ENCODE data around the gene AKAP6. TPM values are rescaled to one million over a fixed set of nuclear protein-coding genes. Genes with fewer than 3 reads are reported as not detected.

The AKAP6 gene
- polyA plus RNA-seq, 2 donors = 1.5 to 1.6 TPM

DNA sequence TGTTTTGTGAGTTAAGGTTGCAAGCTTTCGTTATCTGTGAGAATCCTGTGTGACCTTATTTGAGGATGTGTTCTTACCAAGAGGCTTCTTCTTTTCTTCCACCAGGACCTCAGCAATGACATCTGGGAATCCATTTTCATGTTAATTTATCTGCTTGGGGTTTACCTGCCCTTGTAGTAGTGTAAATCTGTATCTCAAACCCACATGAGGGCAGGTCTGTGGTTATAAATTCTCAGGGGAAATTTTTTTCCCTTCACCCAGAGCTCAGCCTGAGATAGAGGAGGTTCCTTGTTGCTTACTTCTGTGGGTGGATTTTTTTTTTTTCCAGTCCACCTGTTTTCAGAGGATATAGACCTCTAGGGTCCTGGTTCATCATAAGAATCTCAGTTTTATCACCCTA lies 70.8 kb downstream of the AKAP6 start:
- no peaks in the 10 kb centered on the region for H3K36me3 ChIP-seq (ENCODE audit: control insufficient read depth in 2 of 2, insufficient read depth in 2 of 2, low read length in 1 of 2)
- H3K27ac ChIP-seq (ENCODE audit: low read depth in 2 of 2, low read length in 1 of 2) = no peak overlapping the region
- H3K9me3 ChIP-seq (ENCODE audit: control insufficient read depth in 2 of 2, insufficient read depth in 1 of 2, low read depth in 1 of 2, low read length in 1 of 2) = no peaks in the 10 kb centered on the region
- no peaks in the 10 kb centered on the region for H3K27me3 ChIP-seq (ENCODE audit: control insufficient read depth in 1 of 2, insufficient read depth in 2 of 2, low read length in 2 of 2)
- WGBS, 2 donors = 48 to 80% methylated on average over 1 of the region's 1 CpG
- no peaks in the 10 kb centered on the region for H3K4me1 ChIP-seq (ENCODE audit: control insufficient read depth in 2 of 2, insufficient read depth in 2 of 2, low read length in 1 of 2)
- H3K4me3 ChIP-seq (ENCODE audit: low read depth in 1 of 2, low read length in 2 of 2) = no peak overlapping the region

DNA sequence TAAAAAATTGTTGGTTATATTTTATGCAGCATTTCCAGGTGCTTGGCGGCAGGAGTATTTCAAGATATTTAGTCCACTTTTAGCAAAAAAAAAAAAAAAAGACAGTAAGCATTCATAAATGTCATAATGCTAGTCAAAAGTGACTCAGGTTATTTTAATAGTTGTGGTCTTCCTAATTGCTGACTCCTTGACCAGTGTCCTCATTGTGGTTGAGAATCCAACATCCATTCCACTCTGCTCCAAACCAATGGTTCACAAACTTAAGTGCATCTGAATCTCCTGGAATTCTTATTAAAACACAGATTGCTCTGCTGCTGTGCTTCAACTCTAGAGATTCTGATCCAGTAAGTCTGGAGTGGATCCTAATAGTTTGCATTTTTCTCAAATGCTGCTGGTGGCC lies 71.4 kb downstream of the AKAP6 start:
- 82 to 96% methylated on average over 1 of the region's 1 CpG for WGBS, 2 donors
- H3K4me3 ChIP-seq (ENCODE audit: low read depth in 1 of 2, low read length in 2 of 2) = no peak overlapping the region
- H3K27me3 ChIP-seq (ENCODE audit: control insufficient read depth in 1 of 2, insufficient read depth in 2 of 2, low read length in 2 of 2) = no peaks in the 10 kb centered on the region
- H3K36me3 ChIP-seq (ENCODE audit: control insufficient read depth in 2 of 2, insufficient read depth in 2 of 2, low read length in 1 of 2) = no peaks in the 10 kb centered on the region
- no peak overlapping the region for H3K27ac ChIP-seq (ENCODE audit: low read depth in 2 of 2, low read length in 1 of 2)
- H3K9me3 ChIP-seq (ENCODE audit: control insufficient read depth in 2 of 2, insufficient read depth in 1 of 2, low read depth in 1 of 2, low read length in 1 of 2) = no peaks in the 10 kb centered on the region
- no peaks in the 10 kb centered on the region for H3K4me1 ChIP-seq (ENCODE audit: control insufficient read depth in 2 of 2, insufficient read depth in 2 of 2, low read length in 1 of 2)

DNA sequence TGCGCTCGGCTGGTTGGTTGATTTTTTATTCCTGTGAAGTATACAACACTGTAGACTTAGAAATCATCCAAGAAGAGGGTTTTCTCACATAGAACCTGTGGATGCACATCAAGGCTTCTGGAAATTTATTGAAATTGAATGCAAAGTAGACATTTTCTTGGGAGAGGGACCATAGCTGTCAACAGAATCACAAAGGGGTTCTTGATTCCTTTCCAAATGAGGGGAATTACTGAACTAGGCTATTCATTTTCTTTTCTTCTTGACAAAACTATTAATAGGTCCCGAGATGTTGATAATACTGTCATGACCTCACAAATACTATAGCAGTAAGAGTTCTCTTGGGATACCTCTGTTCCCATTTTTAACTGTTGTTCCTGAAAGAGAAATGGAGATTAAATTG lies 73.9 kb downstream of the AKAP6 start:
- H3K27ac ChIP-seq (ENCODE audit: low read depth in 2 of 2, low read length in 1 of 2) = no peak overlapping the region
- no peaks in the 10 kb centered on the region for H3K27me3 ChIP-seq (ENCODE audit: control insufficient read depth in 1 of 2, insufficient read depth in 2 of 2, low read length in 2 of 2)
- no peaks in the 10 kb centered on the region for H3K9me3 ChIP-seq (ENCODE audit: control insufficient read depth in 2 of 2, insufficient read depth in 1 of 2, low read depth in 1 of 2, low read length in 1 of 2)
- no peaks in the 10 kb centered on the region for H3K4me1 ChIP-seq (ENCODE audit: control insufficient read depth in 2 of 2, insufficient read depth in 2 of 2, low read length in 1 of 2)
- H3K36me3 ChIP-seq (ENCODE audit: control insufficient read depth in 2 of 2, insufficient read depth in 2 of 2, low read length in 1 of 2) = no peaks in the 10 kb centered on the region
- H3K4me3 ChIP-seq (ENCODE audit: low read depth in 1 of 2, low read length in 2 of 2) = no peak overlapping the region
- WGBS, 2 donors = 83 to 91% methylated on average over 3 of the region's 3 CpGs

DNA sequence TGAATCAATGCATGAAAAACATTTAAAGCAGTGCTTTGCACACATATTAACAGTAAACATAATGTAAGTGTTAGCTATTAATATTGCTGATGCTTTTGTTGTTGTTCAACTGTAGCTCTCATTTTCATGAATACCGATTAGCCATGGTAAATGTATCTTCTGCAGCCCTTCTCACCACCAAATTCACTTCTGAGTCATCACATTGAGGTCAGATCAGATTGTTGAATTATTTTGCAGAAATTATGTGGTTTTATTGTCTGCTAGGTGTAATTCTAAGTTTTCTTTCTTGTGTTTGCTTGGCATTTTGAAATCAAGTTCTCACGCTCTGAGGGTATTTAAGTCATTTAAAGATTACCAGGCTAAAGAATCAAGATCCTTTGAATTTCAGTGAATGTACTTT lies 74.6 kb downstream of the AKAP6 start:
- Histone ChIP-seq H3K9me3 (ENCODE audit: control insufficient read depth in 2 of 2, insufficient read depth in 1 of 2, low read depth in 1 of 2, low read length in 1 of 2) (no peaks in the 10 kb centered on the region), H3K4me1 (ENCODE audit: control insufficient read depth in 2 of 2, insufficient read depth in 2 of 2, low read length in 1 of 2) (no peaks in the 10 kb centered on the region), H3K36me3 (ENCODE audit: control insufficient read depth in 2 of 2, insufficient read depth in 2 of 2, low read length in 1 of 2) (no peaks in the 10 kb centered on the region), H3K27me3 (ENCODE audit: control insufficient read depth in 1 of 2, insufficient read depth in 2 of 2, low read length in 2 of 2) (no peaks in the 10 kb centered on the region), H3K27ac (ENCODE audit: low read depth in 2 of 2, low read length in 1 of 2) (no peak overlapping the region), H3K4me3 (ENCODE audit: low read depth in 1 of 2, low read length in 2 of 2) (no peak overlapping the region)
- 88 to 92% methylated on average over 2 of the region's 2 CpGs for WGBS, 2 donors

DNA sequence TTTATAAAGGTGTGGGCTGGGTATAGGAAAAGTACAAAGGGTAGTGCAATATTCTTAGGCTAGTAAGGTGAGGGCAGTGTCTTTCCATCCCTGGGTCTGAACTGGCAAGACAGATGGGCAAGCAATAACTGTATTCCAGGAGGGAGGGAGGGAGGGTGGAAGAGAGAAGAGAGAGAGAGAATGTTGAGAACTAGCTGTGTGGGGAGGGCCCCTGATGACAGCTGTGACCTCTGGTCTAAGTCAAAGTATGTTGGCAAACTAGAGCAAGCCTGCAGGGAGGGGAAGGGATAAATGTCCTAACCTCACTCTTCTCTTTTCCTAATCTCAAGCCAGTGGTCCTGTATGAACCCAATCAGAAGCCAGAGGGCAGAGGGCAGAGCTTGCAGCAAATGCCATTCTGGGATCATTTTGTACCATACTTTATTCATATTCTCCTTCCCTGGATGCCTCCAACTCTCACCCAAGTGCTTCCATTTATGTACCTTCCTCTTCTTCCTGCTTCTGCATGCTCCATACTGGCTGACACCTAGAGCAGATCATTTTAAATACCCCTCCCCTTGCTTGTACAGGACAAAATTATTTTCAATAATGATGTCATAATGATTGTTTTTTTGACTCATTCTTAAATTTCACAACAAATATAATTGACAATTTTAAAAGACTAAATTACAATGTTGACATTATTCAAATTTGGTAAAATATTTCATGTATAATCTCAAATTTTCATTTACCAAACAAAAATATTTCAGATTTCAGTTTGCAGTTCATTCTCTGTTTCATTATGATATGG lies 75.9 kb downstream of the AKAP6 start:
- no peaks in the 10 kb centered on the region for H3K4me1 ChIP-seq (ENCODE audit: control insufficient read depth in 2 of 2, insufficient read depth in 2 of 2, low read length in 1 of 2)
- no peaks in the 10 kb centered on the region for H3K9me3 ChIP-seq (ENCODE audit: control insufficient read depth in 2 of 2, insufficient read depth in 1 of 2, low read depth in 1 of 2, low read length in 1 of 2)
- H3K27ac ChIP-seq (ENCODE audit: low read depth in 2 of 2, low read length in 1 of 2) = no peak overlapping the region
- no peak overlapping the region for H3K4me3 ChIP-seq (ENCODE audit: low read depth in 1 of 2, low read length in 2 of 2)
- no peaks in the 10 kb centered on the region for H3K36me3 ChIP-seq (ENCODE audit: control insufficient read depth in 2 of 2, insufficient read depth in 2 of 2, low read length in 1 of 2)
- no peaks in the 10 kb centered on the region for H3K27me3 ChIP-seq (ENCODE audit: control insufficient read depth in 1 of 2, insufficient read depth in 2 of 2, low read length in 2 of 2)

DNA sequence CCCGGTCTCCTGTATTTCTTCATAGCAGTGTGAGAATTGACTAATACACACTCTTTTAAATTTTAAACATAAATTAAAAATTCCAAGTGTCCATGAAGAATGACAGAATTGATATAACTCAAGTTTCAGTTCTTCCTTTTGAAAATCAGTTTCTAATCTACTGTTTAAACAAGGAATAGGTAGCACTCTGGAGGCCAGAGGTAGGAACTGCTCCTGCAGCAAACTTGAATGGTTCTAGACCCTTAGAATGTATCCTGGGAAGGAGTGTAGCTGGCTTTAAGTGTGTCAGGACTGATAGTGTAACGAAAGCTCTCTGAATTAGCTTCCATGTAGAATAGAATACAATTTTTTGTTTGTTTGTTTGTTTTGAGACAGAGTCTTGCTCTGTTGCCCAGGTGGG lies 76.8 kb downstream of the AKAP6 start:
- no peak overlapping the region for H3K4me3 ChIP-seq (ENCODE audit: low read depth in 1 of 2, low read length in 2 of 2)
- H3K36me3 ChIP-seq (ENCODE audit: control insufficient read depth in 2 of 2, insufficient read depth in 2 of 2, low read length in 1 of 2) = no peaks in the 10 kb centered on the region
- no peaks in the 10 kb centered on the region for H3K4me1 ChIP-seq (ENCODE audit: control insufficient read depth in 2 of 2, insufficient read depth in 2 of 2, low read length in 1 of 2)
- no peaks in the 10 kb centered on the region for H3K9me3 ChIP-seq (ENCODE audit: control insufficient read depth in 2 of 2, insufficient read depth in 1 of 2, low read depth in 1 of 2, low read length in 1 of 2)
- 86 to 88% methylated on average over 2 of the region's 2 CpGs for WGBS, 2 donors
- no peak overlapping the region for H3K27ac ChIP-seq (ENCODE audit: low read depth in 2 of 2, low read length in 1 of 2)
- H3K27me3 ChIP-seq (ENCODE audit: control insufficient read depth in 1 of 2, insufficient read depth in 2 of 2, low read length in 2 of 2) = no peaks in the 10 kb centered on the region

DNA sequence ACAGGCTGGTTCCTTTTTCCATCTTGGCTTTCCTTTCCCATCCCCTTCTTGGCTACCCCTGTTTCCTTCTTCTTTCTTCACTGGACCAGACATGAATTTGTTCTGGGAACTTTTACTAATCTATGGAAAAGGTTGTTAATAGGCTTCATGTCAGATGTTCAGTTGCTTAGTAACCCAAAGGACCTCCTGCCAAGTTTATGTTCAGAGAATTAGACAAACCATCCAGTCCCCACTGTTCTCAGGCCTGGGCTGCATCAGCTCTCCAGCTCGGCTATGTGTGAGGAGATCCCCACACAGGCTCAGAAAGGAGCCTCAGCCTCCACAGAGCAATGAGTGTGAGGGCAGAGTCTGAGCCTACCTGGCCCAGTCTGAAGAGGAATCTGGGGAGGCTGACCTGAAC lies 78.0 kb downstream of the AKAP6 start:
- H3K27ac ChIP-seq (ENCODE audit: low read depth in 2 of 2, low read length in 1 of 2) = no peak overlapping the region
- H3K4me3 ChIP-seq (ENCODE audit: low read depth in 1 of 2, low read length in 2 of 2) = no peak overlapping the region
- no peaks in the 10 kb centered on the region for H3K27me3 ChIP-seq (ENCODE audit: control insufficient read depth in 1 of 2, insufficient read depth in 2 of 2, low read length in 2 of 2)
- 48 to 50% methylated on average over 1 of the region's 1 CpG for WGBS, 2 donors
- H3K4me1 ChIP-seq (ENCODE audit: control insufficient read depth in 2 of 2, insufficient read depth in 2 of 2, low read length in 1 of 2) = no peaks in the 10 kb centered on the region
- no peaks in the 10 kb centered on the region for H3K9me3 ChIP-seq (ENCODE audit: control insufficient read depth in 2 of 2, insufficient read depth in 1 of 2, low read depth in 1 of 2, low read length in 1 of 2)
- H3K36me3 ChIP-seq (ENCODE audit: control insufficient read depth in 2 of 2, insufficient read depth in 2 of 2, low read length in 1 of 2) = no peaks in the 10 kb centered on the region

DNA sequence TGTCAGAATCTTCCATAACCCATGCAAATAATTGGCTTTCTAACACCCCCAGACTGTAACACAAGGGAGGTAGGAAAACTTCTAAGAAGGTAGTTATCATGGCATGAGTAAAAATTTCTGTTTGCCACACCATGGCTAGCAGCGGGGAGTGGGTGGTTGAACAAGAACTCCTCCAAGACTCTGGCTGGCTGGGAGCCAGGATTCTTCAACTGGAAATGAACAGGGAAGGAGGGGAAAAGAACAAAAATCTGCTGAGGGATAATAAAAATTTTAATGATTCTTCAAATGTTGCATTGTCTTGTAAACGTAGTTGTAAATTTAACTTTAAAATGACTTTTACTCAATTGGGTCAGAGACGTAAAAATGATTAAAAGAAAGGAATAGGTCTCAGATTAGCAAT lies 78.9 kb downstream of the AKAP6 start:
- Histone ChIP-seq H3K27ac (ENCODE audit: low read depth in 2 of 2, low read length in 1 of 2) (no peak overlapping the region), H3K9me3 (ENCODE audit: control insufficient read depth in 2 of 2, insufficient read depth in 1 of 2, low read depth in 1 of 2, low read length in 1 of 2) (no peaks in the 10 kb centered on the region), H3K4me1 (ENCODE audit: control insufficient read depth in 2 of 2, insufficient read depth in 2 of 2, low read length in 1 of 2) (no peaks in the 10 kb centered on the region), H3K36me3 (ENCODE audit: control insufficient read depth in 2 of 2, insufficient read depth in 2 of 2, low read length in 1 of 2) (no peaks in the 10 kb centered on the region), H3K27me3 (ENCODE audit: control insufficient read depth in 1 of 2, insufficient read depth in 2 of 2, low read length in 2 of 2) (no peaks in the 10 kb centered on the region), H3K4me3 (ENCODE audit: low read depth in 1 of 2, low read length in 2 of 2) (no peak overlapping the region)
- WGBS, 2 donors = 71 to 75% methylated on average over 3 of the region's 3 CpGs

DNA sequence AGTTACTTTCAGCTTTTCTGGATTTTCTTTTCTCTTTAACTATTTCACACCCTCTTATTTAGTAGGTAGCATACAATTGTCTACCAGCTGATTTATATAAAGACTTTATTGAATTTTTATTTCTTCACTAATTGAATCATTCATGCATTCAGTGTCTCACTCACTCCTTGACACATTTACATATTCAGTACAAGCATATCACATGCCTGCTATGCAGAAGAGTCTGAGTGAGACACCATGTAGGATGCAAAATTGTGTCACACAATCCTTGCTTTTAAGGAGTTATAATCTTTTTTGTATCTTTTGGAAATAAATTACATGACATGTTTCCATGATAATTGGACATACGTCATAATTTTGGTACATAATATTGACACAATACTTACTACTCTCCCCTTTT lies 83.0 kb downstream of the AKAP6 start:
- Histone ChIP-seq H3K27ac (ENCODE audit: low read depth in 2 of 2, low read length in 1 of 2) (no peak overlapping the region), H3K27me3 (ENCODE audit: control insufficient read depth in 1 of 2, insufficient read depth in 2 of 2, low read length in 2 of 2) (no peaks in the 10 kb centered on the region), H3K36me3 (ENCODE audit: control insufficient read depth in 2 of 2, insufficient read depth in 2 of 2, low read length in 1 of 2) (no peaks in the 10 kb centered on the region), H3K4me3 (ENCODE audit: low read depth in 1 of 2, low read length in 2 of 2) (no peak overlapping the region), H3K9me3 (ENCODE audit: control insufficient read depth in 2 of 2, insufficient read depth in 1 of 2, low read depth in 1 of 2, low read length in 1 of 2) (no peaks in the 10 kb centered on the region), H3K4me1 (ENCODE audit: control insufficient read depth in 2 of 2, insufficient read depth in 2 of 2, low read length in 1 of 2) (no peaks in the 10 kb centered on the region)
- WGBS, 2 donors = 96 to 97% methylated on average over 1 of the region's 1 CpG

DNA sequence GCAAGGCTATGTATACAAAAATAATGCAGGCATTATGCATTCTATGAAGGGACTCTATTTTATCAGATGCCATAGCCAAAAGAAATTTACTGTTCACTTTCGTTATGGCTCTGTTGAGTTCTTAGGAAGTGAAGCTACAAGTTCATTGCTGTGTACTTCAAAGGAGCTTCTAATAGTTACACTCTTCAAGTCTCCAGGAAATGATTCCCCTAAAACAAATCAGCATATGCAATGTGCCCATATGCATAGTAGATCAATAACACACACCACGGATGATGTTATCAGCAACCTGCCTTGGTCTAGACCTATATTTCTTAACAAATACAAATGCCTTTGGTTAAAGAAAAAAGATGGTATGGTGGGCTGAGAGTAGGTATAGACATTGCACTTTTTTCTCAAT lies 83.4 kb downstream of the AKAP6 start:
- Histone ChIP-seq H3K4me3 (ENCODE audit: low read depth in 1 of 2, low read length in 2 of 2) (no peak overlapping the region), H3K4me1 (ENCODE audit: control insufficient read depth in 2 of 2, insufficient read depth in 2 of 2, low read length in 1 of 2) (no peaks in the 10 kb centered on the region), H3K9me3 (ENCODE audit: control insufficient read depth in 2 of 2, insufficient read depth in 1 of 2, low read depth in 1 of 2, low read length in 1 of 2) (no peaks in the 10 kb centered on the region), H3K36me3 (ENCODE audit: control insufficient read depth in 2 of 2, insufficient read depth in 2 of 2, low read length in 1 of 2) (no peaks in the 10 kb centered on the region), H3K27ac (ENCODE audit: low read depth in 2 of 2, low read length in 1 of 2) (no peak overlapping the region), H3K27me3 (ENCODE audit: control insufficient read depth in 1 of 2, insufficient read depth in 2 of 2, low read length in 2 of 2) (no peaks in the 10 kb centered on the region)
- 67 to 72% methylated on average over 2 of the region's 2 CpGs for WGBS, 2 donors

All from esophagus (tissue), 2 donors.